Neural progenitor cell (in vitro differentiated cells): ENCODE results near the gene SURF4. TPM values are rescaled to one million over a fixed set of nuclear protein-coding genes. Genes with fewer than 3 reads are reported as not detected.
A peak's percentile ranks its signal among the peaks of the same experiment; 100 is the strongest.

Experiments used
- DNase-seq: peaks from one replicate; pipeline ENCODE4 v3.0.0-alpha.2; 2016; ENCODE audit warnings: low spot score
- H2AFZ ChIP-seq: fragments of 200-600 bp; sonication (generic); replicated peaks from 2 replicates; pipeline ENCODE4 v1.6.1; 2016; ENCODE audit warnings: antibody characterized with exemption
- H3F3A ChIP-seq: fragments of 200-600 bp; sonication (generic); 2 replicates; pipeline ENCODE4 v1.6.1; 2016; ENCODE audit warnings: antibody characterized with exemption, low read depth
- H3K27ac ChIP-seq: fragments of 200-600 bp; sonication (generic); 2 replicates; pipeline ENCODE4 v1.5.1; 2016; ENCODE audit warnings: mild to moderate bottlenecking
- H3K27me3 ChIP-seq: fragments of 200-600 bp; sonication (generic); 2 replicates; pipeline ENCODE4 v1.6.1; 2016; ENCODE audit warnings: mild to moderate bottlenecking, moderate library complexity
- H3K36me3 ChIP-seq: fragments of 200-600 bp; sonication (generic); 2 replicates; pipeline ENCODE4 v1.5.1; 2016
- H3K4me1 ChIP-seq: fragments of 200-600 bp; sonication (generic); 2 replicates; pipeline ENCODE4 v1.6.1; 2016; ENCODE audit warnings: mixed run types
- H3K4me2 ChIP-seq: fragments of 200-600 bp; sonication (generic); 2 replicates; pipeline ENCODE4 v1.6.1; 2016
- H3K4me3 ChIP-seq: fragments of 200-600 bp; sonication (generic); 2 replicates; pipeline ENCODE4 v1.5.1; 2016
- H3K79me2 ChIP-seq: fragments of 200-600 bp; sonication (generic); 2 replicates; pipeline ENCODE4 v1.6.1; 2016; ENCODE audit warnings: low read depth
- H3K9ac ChIP-seq: fragments of 200-600 bp; sonication (generic); 2 replicates; pipeline ENCODE4 v1.6.1; 2016
- H3K9me3 ChIP-seq: fragments of 200-600 bp; sonication (generic); 2 replicates; pipeline ENCODE4 v1.5.1; 2016; ENCODE audit warnings: low read depth
- H4K20me1 ChIP-seq: fragments of 200-600 bp; sonication (generic); 2 replicates; pipeline ENCODE4 v1.6.1; 2016; ENCODE audit warnings: low read depth
- H3K27ac Mint-ChIP-seq: 3 replicates; pipeline ENCODE4 v1.8.0; 2021; ENCODE audit warnings: mixed read lengths
- H3K27me3 Mint-ChIP-seq: 2 replicates; pipeline ENCODE4 v1.8.0; 2022; ENCODE audit warnings: low read depth, mild to moderate bottlenecking, inconsistent platforms, moderate library complexity, mixed read lengths; ENCODE audit not compliant: insufficient read depth
- H3K36me3 Mint-ChIP-seq: 3 replicates; pipeline ENCODE4 v1.8.0; 2021; ENCODE audit warnings: mixed read lengths
- H3K4me1 Mint-ChIP-seq: 3 replicates; pipeline ENCODE4 v1.8.0; 2021; ENCODE audit warnings: mixed read lengths
- H3K4me3 Mint-ChIP-seq: 3 replicates; pipeline ENCODE4 v1.8.0; 2021; ENCODE audit warnings: mild to moderate bottlenecking, moderate library complexity, mixed read lengths
- H3K9me3 Mint-ChIP-seq: 3 replicates; pipeline ENCODE4 v1.8.0; 2020; ENCODE audit warnings: mixed read lengths
- CTCF ChIP-seq: fragments of 200-600 bp; sonication (generic); IDR thresholded peaks from 2 replicates; pipeline ENCODE4 v1.5.1; 2017; ENCODE audit warnings: antibody characterized with exemption, mild to moderate bottlenecking
- EZH2 ChIP-seq: fragments of 200-600 bp; sonication (generic); IDR thresholded peaks from 2 replicates; pipeline ENCODE4 v1.6.1; 2017; ENCODE audit warnings: antibody characterized with exemption, mild to moderate bottlenecking, moderate library complexity
- EZH2phosphoT487 ChIP-seq: fragments of 200-600 bp; sonication (generic); IDR thresholded peaks from 2 replicates; pipeline ENCODE4 v1.6.1; 2017; ENCODE audit warnings: antibody characterized with exemption
- total RNA-seq: library from RNA; depleted of rRNA; stranded (reverse); fragments of >200 nt; gene quantifications from 2 replicates; pipeline ENCODE4 v1.2.3, GENCODE V29; 2015; ENCODE audit warnings: low replicate concordance

SURF4 gene
- total RNA-seq, 1 donor from 2014 or later: 102 TPM

GRCh38 chr9:133361507-133362092, 14.3 kb downstream of the SURF4 start:
- H3K36me3 Mint-ChIP-seq: peaks cover 26% of the 10 kb centered on the region
- TF ChIP-seq EZH2 (no peak), CTCF (no peak), EZH2phosphoT487 (no peak)
- no peak overlapping the region for H3K9ac ChIP-seq
- no peak for DNase-seq
- H3K79me2 ChIP-seq: peaks cover 28% of the 10 kb centered on the region
- H3K4me3 ChIP-seq: no peak overlapping the region
- peaks cover 61% of the 10 kb centered on the region for H4K20me1 ChIP-seq
- no peaks in the 10 kb centered on the region for H3K36me3 ChIP-seq
- H3K4me3 Mint-ChIP-seq: no peak overlapping the region
- peaks cover 11% of the 10 kb centered on the region for H3K27me3 Mint-ChIP-seq
- peaks cover 6% of the 10 kb centered on the region for H3F3A ChIP-seq
- no peaks in the 10 kb centered on the region for H3K27me3 ChIP-seq
- H3K9me3 Mint-ChIP-seq: no peaks in the 10 kb centered on the region
- H3K4me1 ChIP-seq: peaks cover 5% of the 10 kb centered on the region
- peaks cover 9% of the 10 kb centered on the region for H3K4me1 Mint-ChIP-seq
- H3K27ac ChIP-seq: no peak overlapping the region
- no peak overlapping the region for H2AFZ ChIP-seq
- no peak overlapping the region for H3K27ac Mint-ChIP-seq
- no peak overlapping the region for H3K4me2 ChIP-seq
- no peaks in the 10 kb centered on the region for H3K9me3 ChIP-seq

GRCh38 chr9:133360400-133361393, 15.2 kb downstream of the SURF4 start:
- Histone ChIP-seq H3F3A (peaks cover 6% of the 10 kb centered on the region), H3K4me2 (no peak overlapping the region), H4K20me1 (peaks cover 54% of the 10 kb centered on the region), H2AFZ (no peak overlapping the region), H3K36me3 (no peaks in the 10 kb centered on the region), H3K4me1 (peaks cover 6% of the 10 kb centered on the region), H3K9ac (no peak overlapping the region), H3K4me3 (no peak overlapping the region), H3K27me3 (no peaks in the 10 kb centered on the region), H3K9me3 (no peaks in the 10 kb centered on the region), H3K27ac (no peak overlapping the region), H3K79me2 (peaks cover 24% of the 10 kb centered on the region)
- Mint-ChIP-seq H3K36me3 (peaks cover 26% of the 10 kb centered on the region), H3K4me1 (peaks cover 9% of the 10 kb centered on the region), H3K27me3 (peaks cover 7% of the 10 kb centered on the region), H3K9me3 (no peaks in the 10 kb centered on the region), H3K27ac (no peak overlapping the region), H3K4me3 (no peak overlapping the region)
- DNase-seq: no peak
- TF ChIP-seq CTCF (no peak), EZH2 (no peak), EZH2phosphoT487 (no peak)

- Mint-ChIP-seq H3K36me3 (peaks cover 26% of the 10 kb centered on the region), H3K9me3 (no peaks in the 10 kb centered on the region), H3K27me3 (peaks cover 7% of the 10 kb centered on the region), H3K4me1 (peaks cover 12% of the 10 kb centered on the region), H3K4me3 (no peak overlapping the region), H3K27ac (no peak overlapping the region)
- Histone ChIP-seq H3K27me3 (no peaks in the 10 kb centered on the region), H3K4me1 (peaks cover 11% of the 10 kb centered on the region), H3F3A (peaks cover 9% of the 10 kb centered on the region), H3K9ac (no peak overlapping the region), H3K4me3 (no peak overlapping the region), H3K36me3 (no peaks in the 10 kb centered on the region), H3K9me3 (no peaks in the 10 kb centered on the region), H3K79me2 (peaks cover 32% of the 10 kb centered on the region), H3K4me2 (no peak overlapping the region), H2AFZ (no peak overlapping the region), H3K27ac (no peak overlapping the region), H4K20me1 (peaks cover 55% of the 10 kb centered on the region)
- TF ChIP-seq CTCF (peak; percentile 52), EZH2phosphoT487 (no peak)
- DNase-seq: peak; percentile 66
Measured at GRCh38 chr9:133359399-133360175, 16.3 kb downstream of the SURF4 start.
